GM13977 (cell line): ENCODE measurements around the gene ZNF622.

Source experiments
- DNase-seq: peaks from one replicate; pipeline ENCODE4 v3.0.0; 2012; ENCODE audit warnings: low spot score
- in situ Hi-C: fragments of 300-500 bp; cut with MboI; formaldehyde crosslinking; loops from one replicate; pipeline ENCODE4 v1.12.0; 2022; ENCODE audit warnings: low sequenced_read_pairs, low pct_unique_long_range_greater_than_20kb, mixed read lengths, inconsistent platforms; ENCODE audit not compliant: unreplicated experiment
- TF ChIP-seq, protein P1 (sequence below): IDR thresholded peaks from 2 replicates; pipeline ENCODE4 v1.5.1; 2012; ENCODE audit warnings: mild to moderate bottlenecking, control low read depth; ENCODE audit not compliant: insufficient read depth; ENCODE audit errors: extremely low read depth, missing control alignments

ZNF622 gene

DNA sequence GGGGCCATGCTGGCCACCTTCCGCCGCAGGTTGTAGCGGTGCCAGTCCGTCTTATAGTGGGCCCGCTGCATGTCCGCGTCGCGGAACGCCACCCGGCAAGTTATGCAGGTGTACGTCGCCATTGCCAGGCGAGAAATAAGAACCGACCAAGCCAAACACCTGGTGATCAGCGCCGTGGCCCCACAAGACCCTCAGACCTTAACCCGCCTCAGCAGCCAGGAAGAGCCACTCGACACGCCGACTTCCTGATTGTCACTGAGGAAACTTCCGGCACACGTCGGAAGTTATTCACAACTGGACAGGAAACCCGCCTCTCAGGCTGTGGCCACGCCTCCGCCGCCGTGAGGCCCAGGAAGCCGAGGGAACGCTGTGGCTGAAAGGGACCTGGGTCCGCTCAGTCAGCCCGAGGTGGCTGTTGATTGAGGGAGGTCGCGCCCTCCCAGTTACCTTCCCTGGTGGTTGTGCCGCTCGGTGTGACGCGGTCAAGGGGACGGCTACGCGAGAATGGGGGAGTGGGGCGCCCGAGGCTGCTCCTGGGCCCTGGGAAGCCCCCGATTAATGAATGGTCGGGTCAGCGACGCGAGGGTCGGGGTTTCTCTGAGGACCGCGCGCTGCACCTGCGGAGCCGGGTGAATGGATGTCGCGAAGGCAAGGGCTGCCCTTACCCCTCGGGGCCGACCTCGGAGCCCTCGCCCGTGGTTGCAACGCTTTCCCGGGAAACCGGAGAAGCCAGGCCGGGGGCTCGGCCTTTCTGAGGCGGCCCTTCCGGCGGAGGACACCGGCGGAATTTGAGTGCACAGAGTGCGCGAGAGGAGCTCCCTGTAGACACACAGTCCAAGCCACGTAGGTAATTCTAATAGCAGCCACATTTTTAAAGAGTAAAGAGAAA, at the start of gene ZNF622:
TSS of gene ZNF622 (minus strand) at position 257 of the 889 bp plus-strand sequence. CDS start at position 122, 135 bp downstream.
- peak; percentile 82 for DNase-seq
- TF ChIP-seq, protein P1, sequence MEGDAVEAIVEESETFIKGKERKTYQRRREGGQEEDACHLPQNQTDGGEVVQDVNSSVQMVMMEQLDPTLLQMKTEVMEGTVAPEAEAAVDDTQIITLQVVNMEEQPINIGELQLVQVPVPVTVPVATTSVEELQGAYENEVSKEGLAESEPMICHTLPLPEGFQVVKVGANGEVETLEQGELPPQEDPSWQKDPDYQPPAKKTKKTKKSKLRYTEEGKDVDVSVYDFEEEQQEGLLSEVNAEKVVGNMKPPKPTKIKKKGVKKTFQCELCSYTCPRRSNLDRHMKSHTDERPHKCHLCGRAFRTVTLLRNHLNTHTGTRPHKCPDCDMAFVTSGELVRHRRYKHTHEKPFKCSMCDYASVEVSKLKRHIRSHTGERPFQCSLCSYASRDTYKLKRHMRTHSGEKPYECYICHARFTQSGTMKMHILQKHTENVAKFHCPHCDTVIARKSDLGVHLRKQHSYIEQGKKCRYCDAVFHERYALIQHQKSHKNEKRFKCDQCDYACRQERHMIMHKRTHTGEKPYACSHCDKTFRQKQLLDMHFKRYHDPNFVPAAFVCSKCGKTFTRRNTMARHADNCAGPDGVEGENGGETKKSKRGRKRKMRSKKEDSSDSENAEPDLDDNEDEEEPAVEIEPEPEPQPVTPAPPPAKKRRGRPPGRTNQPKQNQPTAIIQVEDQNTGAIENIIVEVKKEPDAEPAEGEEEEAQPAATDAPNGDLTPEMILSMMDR, result no peak
- in situ Hi-C loops, result loop anchor here (25.0 kb wide), 1 partner anchor 303 kb away; no protein-coding TSS in a partner anchor

DNA sequence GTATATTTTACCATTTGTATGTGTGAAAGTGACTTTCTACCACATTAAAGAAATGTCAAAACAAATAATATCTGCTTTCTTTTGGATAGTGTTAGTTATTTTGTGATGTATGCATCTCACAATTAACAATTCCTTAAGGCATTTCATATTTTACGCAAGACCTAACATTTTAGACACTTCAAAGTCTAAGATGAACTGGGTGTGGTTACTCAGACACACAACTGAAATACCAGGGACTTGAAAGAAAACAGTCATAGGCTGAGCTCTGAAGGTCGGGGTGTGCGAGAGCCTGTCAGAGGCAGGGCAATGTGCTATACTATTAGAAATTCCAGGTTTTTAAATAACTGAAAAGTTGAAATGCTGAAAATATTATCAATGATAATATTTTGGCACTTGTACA, 44.5 kb upstream of the ZNF622 start:
- DNase-seq, result no peak
- TF ChIP-seq, protein P1, result no peak
- in situ Hi-C loops, result no loop called here

GRCh38 chr5:16508730-16509531, 43.3 kb upstream of the ZNF622 start:
- in situ Hi-C loops, result no loop called here
- TF ChIP-seq, protein P1, result no peak
- DNase-seq, result no peak

DNA sequence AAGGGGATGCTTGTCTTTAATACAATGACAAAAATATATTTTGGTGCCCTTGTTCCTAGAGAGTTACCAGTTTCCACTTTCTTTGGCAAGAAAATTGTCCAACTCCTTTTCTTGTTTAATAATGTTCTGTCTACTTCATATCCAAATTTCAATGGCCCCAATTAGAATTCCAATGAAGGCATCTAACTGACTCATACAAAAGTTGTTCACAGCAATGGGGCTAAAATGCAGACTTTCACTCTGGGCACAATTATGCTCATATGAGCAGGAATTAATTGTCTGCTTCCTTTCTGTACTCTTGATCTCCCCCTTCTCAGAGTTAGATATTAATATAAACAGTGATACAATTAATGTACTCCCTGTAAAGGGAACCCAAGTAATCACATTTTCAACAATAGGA, 42.1 kb upstream of the ZNF622 start:
- DNase-seq, result no peak
- TF ChIP-seq, protein P1, result no peak
- in situ Hi-C loops, result no loop called here

DNA sequence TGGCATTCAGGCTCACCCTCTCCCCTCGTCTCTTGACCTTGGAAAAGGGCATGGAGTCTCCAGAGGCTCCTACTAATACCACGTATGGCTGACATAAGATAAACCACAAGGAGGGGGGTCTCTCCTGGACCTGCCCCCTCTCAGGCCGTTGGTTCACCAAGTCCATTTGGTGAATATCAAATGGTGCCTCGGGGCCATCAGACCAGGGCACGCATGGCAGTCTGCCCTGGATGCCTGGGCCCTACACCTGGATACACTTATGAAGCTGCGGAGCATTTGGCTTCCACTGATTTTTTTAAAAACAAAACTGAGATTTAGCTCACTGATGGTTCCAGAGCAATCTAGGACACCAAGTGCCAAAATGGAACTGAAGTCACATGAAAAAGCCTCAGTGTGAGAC, 40.3 kb upstream of the ZNF622 start:
- TF ChIP-seq, protein P1, result no peak
- no peak for DNase-seq
- in situ Hi-C loops, result no loop called here

DNA sequence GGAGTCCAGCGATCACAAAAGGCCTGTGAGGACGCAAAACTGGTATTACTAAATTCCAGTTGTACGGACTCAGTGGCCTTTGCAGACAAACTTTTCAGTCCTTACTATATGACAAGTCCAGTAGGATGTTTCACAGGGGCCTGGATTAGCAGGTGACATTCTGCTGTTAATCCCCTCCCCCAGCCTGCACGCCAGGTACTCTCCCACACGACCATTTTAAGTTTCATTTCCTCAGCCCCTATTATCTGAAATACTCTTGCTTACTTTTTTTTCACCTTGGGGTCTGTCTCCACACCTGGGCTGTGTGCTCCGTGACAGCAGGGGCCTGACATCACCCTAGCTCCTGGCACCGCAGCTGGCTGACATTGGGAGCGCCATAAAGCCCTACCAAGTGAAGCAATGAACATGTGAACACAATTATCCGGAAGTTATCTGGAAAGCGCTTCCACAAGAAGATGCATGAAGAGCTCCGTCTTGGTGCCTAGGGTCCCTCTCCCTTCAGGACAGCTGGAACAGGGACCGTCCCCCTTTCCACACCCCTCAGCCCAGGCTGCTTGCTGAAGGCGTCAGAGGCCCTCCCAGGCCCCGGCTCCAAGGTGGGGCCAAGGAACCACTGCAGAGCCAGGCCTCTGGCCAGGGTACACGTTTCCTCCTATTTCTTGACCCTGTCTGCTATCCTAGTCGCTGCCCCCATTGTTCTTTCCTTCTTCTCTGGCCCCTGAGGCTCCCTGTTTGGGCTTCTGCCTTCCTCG, 39.7 kb upstream of the ZNF622 start:
- TF ChIP-seq, protein P1, result no peak
- DNase-seq, result no peak
- in situ Hi-C loops, result no loop called here
